H1 (cell line): ENCODE data around the gene SOCS3.
"Not testable (repeated sequence)": the region's sequence is repeated elsewhere in the genome, so short reads cannot be mapped to it uniquely, and the experiment has no call there.

Experiments used
- CEBPB ChIP-seq: IDR thresholded peaks from 2 replicates; pipeline ENCODE4 v1.6.1; 2012; ENCODE audit warnings: low read depth, low read length
- CREB1 ChIP-seq: IDR thresholded peaks from 2 replicates; pipeline ENCODE4 v1.6.1; 2012; ENCODE audit warnings: inconsistent platforms
- EZH2 ChIP-seq: fragments of 200-600 bp; sonication (generic); IDR thresholded peaks from 2 replicates; pipeline ENCODE4 v1.7.1; 2012; ENCODE audit warnings: low read depth, mild to moderate bottlenecking, moderate library complexity, low read length, inconsistent platforms; ENCODE audit not compliant: severe bottlenecking
- JUN ChIP-seq: IDR thresholded peaks from 2 replicates; pipeline ENCODE4 v1.6.1; 2011; ENCODE audit warnings: low read depth, mild to moderate bottlenecking, improper control_type of control experiment, low read length
- NRF1 ChIP-seq: IDR thresholded peaks from 2 replicates; pipeline ENCODE4 v1.6.1; 2011; ENCODE audit warnings: mild to moderate bottlenecking, low read depth, low read length, improper control_type of control experiment
- POLR2A ChIP-seq, 2 experiments: IDR thresholded peaks; 1 replicate in 1 of 2; 2 replicates in 1 of 2; pipeline ENCODE4 v1.6.1; 2011; ENCODE audit warnings: low read depth in 2 of 2, low read length in 2 of 2, mild to moderate bottlenecking in 2 of 2; ENCODE audit errors: control extremely low read depth in 1 of 2
- RBBP5 ChIP-seq: IDR thresholded peaks from 2 replicates; pipeline ENCODE4 v1.7.1; 2012; ENCODE audit warnings: low read depth, mild to moderate bottlenecking, inconsistent platforms, low read length, moderate library complexity, borderline replicate concordance
- SP1 ChIP-seq: IDR thresholded peaks from 2 replicates; pipeline ENCODE4 v1.6.1; 2011; ENCODE audit warnings: low read depth, low read length
- SP2 ChIP-seq: IDR thresholded peaks from 2 replicates; pipeline ENCODE4 v1.6.1; 2012; ENCODE audit warnings: mild to moderate bottlenecking, low read length, inconsistent platforms
- TAF1 ChIP-seq: IDR thresholded peaks from 2 replicates; pipeline ENCODE4 v1.6.1; 2011; ENCODE audit warnings: mild to moderate bottlenecking, low read depth, low read length
- TF ChIP-seq, protein P1 (sequence below), 3 experiments: IDR thresholded peaks; 1 replicate in 2 of 3; 2 replicates in 1 of 3; pipeline versions ENCODE4 v1.5.1 to v1.6.1; 2011; ENCODE audit warnings: low read length in 3 of 3, mild to moderate bottlenecking in 3 of 3, inconsistent platforms in 2 of 3, low read depth in 1 of 3, moderate library complexity in 1 of 3; ENCODE audit not compliant: insufficient read depth in 1 of 3; ENCODE audit errors: control extremely low read depth in 1 of 3

DNA sequence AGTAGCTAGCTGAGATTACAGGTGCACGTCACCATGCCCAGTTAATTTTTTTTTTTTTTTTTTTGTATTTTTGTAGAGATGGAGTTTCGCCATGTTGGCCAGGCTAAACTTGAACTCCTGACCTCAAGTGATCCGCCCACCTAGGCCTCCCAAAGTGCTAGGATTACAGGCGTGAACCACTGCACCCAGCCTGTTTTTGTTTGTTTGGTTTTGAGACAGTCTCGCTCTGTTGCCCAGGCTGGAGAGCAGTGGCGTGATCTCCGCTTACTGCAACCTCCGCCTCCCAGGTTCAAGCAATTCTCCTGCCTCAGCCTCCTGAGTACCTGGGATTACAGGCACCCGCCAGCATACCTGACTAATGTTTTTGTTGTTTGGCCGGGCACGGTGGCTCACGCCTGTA, 28.5 kb downstream of the SOCS3 start:
- not testable (repeated sequence) for TF ChIP-seq RBBP5; SP1; TAF1; JUN; CREB1; POLR2A (IDR thresholded peaks at IDR 0.05; ENCODE audit: control extremely low read depth in 1 of 2, low read depth in 2 of 2, low read length in 2 of 2); SP2; NRF1; CEBPB; EZH2
- TF ChIP-seq, protein P1, sequence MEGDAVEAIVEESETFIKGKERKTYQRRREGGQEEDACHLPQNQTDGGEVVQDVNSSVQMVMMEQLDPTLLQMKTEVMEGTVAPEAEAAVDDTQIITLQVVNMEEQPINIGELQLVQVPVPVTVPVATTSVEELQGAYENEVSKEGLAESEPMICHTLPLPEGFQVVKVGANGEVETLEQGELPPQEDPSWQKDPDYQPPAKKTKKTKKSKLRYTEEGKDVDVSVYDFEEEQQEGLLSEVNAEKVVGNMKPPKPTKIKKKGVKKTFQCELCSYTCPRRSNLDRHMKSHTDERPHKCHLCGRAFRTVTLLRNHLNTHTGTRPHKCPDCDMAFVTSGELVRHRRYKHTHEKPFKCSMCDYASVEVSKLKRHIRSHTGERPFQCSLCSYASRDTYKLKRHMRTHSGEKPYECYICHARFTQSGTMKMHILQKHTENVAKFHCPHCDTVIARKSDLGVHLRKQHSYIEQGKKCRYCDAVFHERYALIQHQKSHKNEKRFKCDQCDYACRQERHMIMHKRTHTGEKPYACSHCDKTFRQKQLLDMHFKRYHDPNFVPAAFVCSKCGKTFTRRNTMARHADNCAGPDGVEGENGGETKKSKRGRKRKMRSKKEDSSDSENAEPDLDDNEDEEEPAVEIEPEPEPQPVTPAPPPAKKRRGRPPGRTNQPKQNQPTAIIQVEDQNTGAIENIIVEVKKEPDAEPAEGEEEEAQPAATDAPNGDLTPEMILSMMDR (IDR thresholded peaks at IDR 0.05; ENCODE audit: control extremely low read depth in 1 of 3, insufficient read depth in 1 of 3, low read depth in 1 of 3, low read length in 3 of 3), result not testable (repeated sequence)
